AG04449 (cell line): ENCODE measurements around the gene LLGL1.

Experiments used
- CTCF ChIA-PET: fragments of 350-600 bp; formaldehyde crosslinking; extraction: SDS; loops from one replicate; lab custom pipeline; 2021; ENCODE audit warnings: antibody characterized with exemption; lab: Yijun Ruan, JAX
- POLR2A ChIA-PET: fragments of 400-600, 350-600 bp; formaldehyde crosslinking; extraction: SDS; loops from one replicate; lab custom pipeline; 2020; ENCODE audit warnings: antibody characterized with exemption, inconsistent platforms; lab: Yijun Ruan, JAX
- DNase-seq: peaks from one replicate; pipeline ENCODE4 v3.0.0-alpha.2; 2010; ENCODE audit warnings: low read depth, low spot score
- H3K4me3 ChIP-seq: 2 replicates; pipeline ENCODE4 v1.5.1; 2011; ENCODE audit warnings: low read depth, mild to moderate bottlenecking, control low read depth, low read length
- TF ChIP-seq, protein P1 (sequence below): IDR thresholded peaks from one replicate; pipeline ENCODE4 v1.5.1; 2011; ENCODE audit warnings: mild to moderate bottlenecking, moderate library complexity, low read length, control low read depth, inconsistent platforms; ENCODE audit not compliant: insufficient read depth; ENCODE audit errors: missing control alignments

The LLGL1 gene

DNA sequence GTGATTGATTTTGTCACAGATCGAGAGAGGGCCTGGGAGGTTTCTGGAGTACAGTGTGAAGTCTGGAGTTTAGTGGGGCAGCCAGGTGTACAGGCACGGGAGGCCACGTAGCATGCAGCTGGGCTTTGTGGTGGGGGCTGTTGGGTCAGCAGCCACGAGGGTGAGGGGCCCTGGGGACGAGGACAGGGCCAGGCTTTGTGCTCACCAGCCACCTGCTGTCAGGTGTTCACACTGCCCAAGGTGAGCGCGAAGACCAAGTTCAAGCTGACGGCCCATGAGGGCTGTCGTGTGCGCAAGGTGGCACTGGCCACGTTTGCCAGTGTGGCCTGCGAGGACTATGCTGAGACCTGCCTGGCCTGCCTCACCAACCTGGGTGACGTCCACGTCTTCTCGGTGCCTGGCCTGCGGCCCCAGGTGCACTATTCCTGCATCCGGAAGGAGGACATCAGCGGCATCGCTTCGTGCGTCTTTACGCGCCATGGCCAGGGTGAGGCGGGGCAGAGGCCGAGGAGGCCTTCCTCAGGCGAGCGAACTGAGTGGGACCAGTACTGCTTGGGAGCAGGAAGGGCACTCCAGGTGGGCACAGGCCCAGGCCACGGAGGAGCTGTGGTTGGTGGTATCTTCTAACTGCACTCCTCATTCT lies 15.9 kb downstream of the LLGL1 start:
- CTCF ChIA-PET: interaction anchor here (1.7 kb wide), 1 partner anchor 100 kb away, joined by 4 read pairs; no protein-coding TSS in a partner anchor

DNA sequence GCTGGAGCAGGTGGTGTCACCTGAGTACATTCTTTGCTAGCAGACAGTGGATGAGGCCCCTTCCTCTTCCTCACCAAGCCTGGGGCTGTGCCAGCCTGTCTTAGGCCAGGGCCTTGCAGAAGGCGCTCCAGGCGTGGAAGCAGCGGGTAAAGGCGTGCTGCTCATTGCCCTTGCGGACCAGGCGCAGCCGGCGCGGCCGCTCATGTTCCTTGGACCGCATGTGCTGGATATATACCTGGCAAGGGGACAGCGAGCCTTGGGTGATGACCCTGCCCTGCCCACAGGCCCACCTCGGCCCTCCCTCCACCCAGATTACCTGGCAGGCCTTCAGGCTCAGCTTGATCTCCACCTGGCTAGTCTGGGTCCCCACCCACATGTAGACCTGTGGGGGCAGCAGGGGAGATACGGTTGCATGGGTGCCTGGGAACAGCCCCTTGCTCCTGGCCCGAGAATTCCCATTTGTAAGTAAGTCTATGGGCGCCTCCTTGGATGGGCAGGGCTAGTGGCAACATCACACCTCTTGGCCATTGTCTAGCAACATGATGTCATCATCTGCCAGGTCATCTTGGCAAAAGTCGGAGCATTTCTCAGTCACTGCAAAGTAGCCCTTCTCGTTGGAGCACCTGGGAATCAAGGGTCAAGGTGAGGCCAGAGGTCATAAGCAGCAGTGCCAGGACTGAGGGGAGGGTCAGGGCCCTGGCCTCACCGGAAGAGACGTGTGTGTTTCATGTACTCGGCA lies 19.8 kb downstream of the LLGL1 start:
- TF ChIP-seq, protein P1, sequence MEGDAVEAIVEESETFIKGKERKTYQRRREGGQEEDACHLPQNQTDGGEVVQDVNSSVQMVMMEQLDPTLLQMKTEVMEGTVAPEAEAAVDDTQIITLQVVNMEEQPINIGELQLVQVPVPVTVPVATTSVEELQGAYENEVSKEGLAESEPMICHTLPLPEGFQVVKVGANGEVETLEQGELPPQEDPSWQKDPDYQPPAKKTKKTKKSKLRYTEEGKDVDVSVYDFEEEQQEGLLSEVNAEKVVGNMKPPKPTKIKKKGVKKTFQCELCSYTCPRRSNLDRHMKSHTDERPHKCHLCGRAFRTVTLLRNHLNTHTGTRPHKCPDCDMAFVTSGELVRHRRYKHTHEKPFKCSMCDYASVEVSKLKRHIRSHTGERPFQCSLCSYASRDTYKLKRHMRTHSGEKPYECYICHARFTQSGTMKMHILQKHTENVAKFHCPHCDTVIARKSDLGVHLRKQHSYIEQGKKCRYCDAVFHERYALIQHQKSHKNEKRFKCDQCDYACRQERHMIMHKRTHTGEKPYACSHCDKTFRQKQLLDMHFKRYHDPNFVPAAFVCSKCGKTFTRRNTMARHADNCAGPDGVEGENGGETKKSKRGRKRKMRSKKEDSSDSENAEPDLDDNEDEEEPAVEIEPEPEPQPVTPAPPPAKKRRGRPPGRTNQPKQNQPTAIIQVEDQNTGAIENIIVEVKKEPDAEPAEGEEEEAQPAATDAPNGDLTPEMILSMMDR: no peak
- no peak overlapping the region for H3K4me3 ChIP-seq
- POLR2A ChIA-PET: no interaction called here
- CTCF ChIA-PET: no interaction called here
- DNase-seq: no peak

More for the DNA sequence above, 15.9 kb downstream of the LLGL1 start:
- no peak for DNase-seq
- TF ChIP-seq, protein P1: no peak
- POLR2A ChIA-PET: no interaction called here
- no peak overlapping the region for H3K4me3 ChIP-seq

DNA sequence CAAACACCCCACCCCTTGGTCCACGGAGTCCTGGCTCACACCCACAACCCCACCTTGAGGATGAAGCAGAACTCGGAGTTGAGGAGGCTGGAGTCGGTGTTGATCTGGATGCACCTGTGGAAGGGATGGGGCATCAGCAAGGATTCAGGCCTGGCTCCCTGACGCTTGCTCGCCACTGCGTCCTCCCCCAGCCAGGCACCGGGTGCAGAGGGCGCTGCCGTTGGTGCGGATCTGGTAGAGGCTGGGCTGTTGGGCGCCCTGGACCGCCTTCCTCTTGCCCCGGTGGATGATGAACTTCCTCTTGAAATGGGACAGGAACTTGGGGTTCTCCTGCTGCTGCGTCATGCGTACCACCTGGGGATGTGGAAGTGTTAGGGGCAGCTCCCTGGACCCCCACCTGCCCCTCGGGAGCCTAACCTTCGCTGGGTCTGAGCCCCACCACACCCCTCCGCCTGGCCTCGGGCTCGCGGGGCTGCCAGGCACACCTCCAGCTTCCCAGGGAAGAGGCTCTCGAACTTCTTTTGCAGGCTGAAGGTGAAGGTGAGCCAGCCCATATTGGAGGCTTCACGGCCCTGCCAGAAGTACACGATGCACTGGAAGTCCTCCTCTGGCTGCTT lies 20.8 kb downstream of the LLGL1 start:
- no peak for DNase-seq
- ChIA-PET POLR2A (no interaction called here), CTCF (interaction anchor here (1.2 kb wide), 1 partner anchor 29 kb away, joined by 3 read pairs; no protein-coding TSS in a partner anchor)
- TF ChIP-seq, protein P1: no peak
- no peak overlapping the region for H3K4me3 ChIP-seq

DNA sequence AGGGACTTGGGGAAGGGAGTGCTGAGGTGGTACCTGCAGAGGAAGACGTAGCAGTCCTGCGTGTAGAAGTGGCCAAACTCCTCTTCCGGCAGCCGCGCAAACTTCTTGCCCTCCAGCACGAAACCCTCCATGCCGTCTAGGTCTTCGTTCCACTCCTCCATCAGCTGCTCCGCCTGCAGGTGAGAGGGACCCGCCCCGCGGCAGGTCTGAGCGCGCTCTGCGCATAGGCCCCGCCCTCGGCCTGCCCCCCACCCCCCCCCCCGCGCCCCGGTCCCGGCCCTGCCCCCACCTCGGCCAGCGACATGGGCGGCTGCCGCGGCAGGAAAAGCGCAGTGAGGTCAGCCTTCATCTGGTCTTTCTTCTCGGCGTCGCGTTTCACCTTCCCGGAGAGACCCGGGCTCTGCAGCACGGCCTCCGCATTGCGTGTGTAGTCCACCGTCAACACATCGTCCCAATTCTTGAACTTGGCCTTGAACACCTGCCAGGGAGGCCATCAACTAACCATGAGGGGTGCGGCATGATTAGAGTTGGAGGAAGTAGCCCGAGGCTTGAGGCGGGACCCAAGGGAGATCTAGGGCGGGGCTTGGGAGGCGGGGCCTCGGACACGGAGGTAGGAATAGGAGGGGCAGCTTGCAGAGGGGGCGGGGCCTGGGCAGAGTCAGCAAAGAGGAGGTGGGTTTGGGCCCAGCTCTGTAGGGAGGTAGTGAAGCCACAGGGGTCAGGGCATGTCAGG lies 21.6 kb downstream of the LLGL1 start:
- ChIA-PET POLR2A (interaction anchor here (0.6 kb wide), 1 partner anchor 63 kb away, joined by 3 read pairs; no protein-coding TSS in a partner anchor), CTCF (interaction anchor here (0.9 to 3.6 kb wide), 7 partner anchors 9 to 30 kb away, joined by 3 to 25 read pairs (median 6); partner anchors contain the start of gene MIEF2)
- TF ChIP-seq, protein P1: no peak
- no peak overlapping the region for H3K4me3 ChIP-seq
- DNase-seq: no peak

DNA sequence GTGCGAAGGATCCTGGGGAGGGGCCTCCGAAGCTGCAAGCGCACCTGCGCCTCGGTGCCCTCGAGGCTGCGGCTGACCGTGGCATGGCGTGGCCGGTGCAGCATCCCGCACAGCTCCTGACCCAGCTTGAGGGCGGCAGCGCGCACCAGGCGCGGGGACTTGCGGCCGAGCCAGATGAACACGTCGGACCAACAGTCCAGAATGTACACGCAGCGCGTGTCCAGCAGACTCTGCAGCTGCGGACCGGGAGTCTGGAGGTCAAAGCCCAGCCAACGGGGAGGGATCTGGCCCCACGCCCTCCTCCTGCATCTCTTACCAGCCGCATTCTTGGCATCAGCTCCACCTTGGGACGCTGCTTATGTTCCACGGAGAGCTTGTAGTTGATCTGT lies 22.2 kb downstream of the LLGL1 start:
- H3K4me3 ChIP-seq: no peak overlapping the region
- ChIA-PET POLR2A (interaction anchor here (0.6 kb wide), 1 partner anchor 63 kb away, joined by 3 read pairs; no protein-coding TSS in a partner anchor), CTCF (interaction anchor here (0.9 to 3.6 kb wide), 8 partner anchors 9 to 30 kb away, joined by 3 to 25 read pairs (median 5); partner anchors contain the start of gene MIEF2)
- TF ChIP-seq, protein P1: no peak
- DNase-seq: no peak
